AG04450 (cell line): ENCODE data around the gene TAOK2. TPM values are rescaled to one million over a fixed set of nuclear protein-coding genes. Genes with fewer than 3 reads are reported as not detected.

Experiments
- CTCF ChIA-PET: fragments of 300-600, 350-600 bp; formaldehyde crosslinking; extraction: SDS; loops from one replicate; lab custom pipeline; 2022; ENCODE audit warnings: antibody characterized with exemption, inconsistent platforms; lab: Charles Lee
- POLR2A ChIA-PET: fragments of 350-600 bp; formaldehyde crosslinking; extraction: SDS; loops from one replicate; lab custom pipeline; 2021; ENCODE audit warnings: antibody characterized with exemption, inconsistent platforms; lab: Yijun Ruan, JAX
- DNase-seq: peaks from one replicate; pipeline ENCODE4 v3.0.0-alpha.2; 2011; ENCODE audit warnings: low read depth, low spot score
- H3K27ac ChIP-seq: one replicate; pipeline ENCODE4 v1.5.1; 2012; ENCODE audit warnings: low read depth, low read length, control low read depth
- H3K27me3 ChIP-seq: one replicate; pipeline ENCODE4 v1.6.0; 2012; ENCODE audit warnings: low read length; ENCODE audit not compliant: control insufficient read depth, insufficient read depth
- H3K4me3 ChIP-seq: 2 replicates; pipeline ENCODE4 v1.5.1; 2011; ENCODE audit warnings: mild to moderate bottlenecking, low read depth, low read length, control low read depth
- H3K9me3 ChIP-seq: 2 replicates; pipeline ENCODE4 v1.5.1; 2012; ENCODE audit warnings: low read length; ENCODE audit not compliant: control insufficient read depth, insufficient read depth
- CTCF ChIP-seq: IDR thresholded peaks from 2 replicates; pipeline ENCODE4 v1.5.1; 2011; ENCODE audit warnings: low read depth, low read length, control low read depth, inconsistent platforms
- polyA plus RNA-seq: library from polyadenylated mRNA; depleted of rRNA; stranded (reverse); fragments of >200 nt; gene quantifications from 2 replicates; pipeline ENCODE4 v1.2.3, GENCODE V29; 2011

TAOK2 gene
- polyA plus RNA-seq, 1 experiment = 16.9 TPM

GRCh38 chr16:29974291-29975133 lies 844 bp downstream of the TAOK2 start:
- ChIA-PET POLR2A (interaction anchor here (0.6 to 1.5 kb wide), 3 partner anchors 31 to 298 kb away, joined by 5 to 7 read pairs (median 5); no protein-coding TSS in a partner anchor), CTCF (interaction anchor here (2.4 kb wide), 1 partner anchor 126 kb away, joined by 12 read pairs; no protein-coding TSS in a partner anchor)
- no peaks in the 10 kb centered on the region; the same call in 1 of the 2 replicates for H3K9me3 ChIP-seq
- no peak for DNase-seq
- no peak for TF ChIP-seq CTCF
- peak overlapping the region; percentile 92 for H3K4me3 ChIP-seq
- H3K27me3 ChIP-seq = no peaks in the 10 kb centered on the region
- peak overlapping the region; percentile 31 for H3K27ac ChIP-seq

GRCh38 chr16:29975134-29975538 lies 1.5 kb downstream of the TAOK2 start:
- TF ChIP-seq CTCF = no peak
- ChIA-PET POLR2A (interaction anchor here (0.6 to 1.2 kb wide), 2 partner anchors 49 to 298 kb away, joined by 4 to 5 read pairs; partner anchors contain the start of gene KCTD13), CTCF (interaction anchor here (1.7 kb wide), 1 partner anchor 57 kb away, joined by 4 read pairs; no protein-coding TSS in a partner anchor)
- H3K9me3 ChIP-seq = no peaks in the 10 kb centered on the region; the same call in 1 of the 2 replicates
- H3K27ac ChIP-seq = no peak overlapping the region
- H3K27me3 ChIP-seq = no peaks in the 10 kb centered on the region
- no peak for DNase-seq
- peak overlapping the region; percentile 92 for H3K4me3 ChIP-seq

GRCh38 chr16:29975811-29976511 lies 2.3 kb downstream of the TAOK2 start:
- no peak for DNase-seq
- POLR2A ChIA-PET = interaction anchor here (1.2 kb wide), 1 partner anchor 50 kb away, joined by 4 read pairs; the partner anchor contains the start of gene KCTD13
- Histone ChIP-seq H3K27ac (no peak overlapping the region), H3K27me3 (no peaks in the 10 kb centered on the region), H3K4me3 (peak overlapping the region; percentile 92), H3K9me3 (no peaks in the 10 kb centered on the region; the same call in 1 of the 2 replicates)
- TF ChIP-seq CTCF = no peak
- CTCF ChIA-PET = interaction anchor here (1.7 kb wide), 1 partner anchor 56 kb away, joined by 4 read pairs; no protein-coding TSS in a partner anchor

DNA sequence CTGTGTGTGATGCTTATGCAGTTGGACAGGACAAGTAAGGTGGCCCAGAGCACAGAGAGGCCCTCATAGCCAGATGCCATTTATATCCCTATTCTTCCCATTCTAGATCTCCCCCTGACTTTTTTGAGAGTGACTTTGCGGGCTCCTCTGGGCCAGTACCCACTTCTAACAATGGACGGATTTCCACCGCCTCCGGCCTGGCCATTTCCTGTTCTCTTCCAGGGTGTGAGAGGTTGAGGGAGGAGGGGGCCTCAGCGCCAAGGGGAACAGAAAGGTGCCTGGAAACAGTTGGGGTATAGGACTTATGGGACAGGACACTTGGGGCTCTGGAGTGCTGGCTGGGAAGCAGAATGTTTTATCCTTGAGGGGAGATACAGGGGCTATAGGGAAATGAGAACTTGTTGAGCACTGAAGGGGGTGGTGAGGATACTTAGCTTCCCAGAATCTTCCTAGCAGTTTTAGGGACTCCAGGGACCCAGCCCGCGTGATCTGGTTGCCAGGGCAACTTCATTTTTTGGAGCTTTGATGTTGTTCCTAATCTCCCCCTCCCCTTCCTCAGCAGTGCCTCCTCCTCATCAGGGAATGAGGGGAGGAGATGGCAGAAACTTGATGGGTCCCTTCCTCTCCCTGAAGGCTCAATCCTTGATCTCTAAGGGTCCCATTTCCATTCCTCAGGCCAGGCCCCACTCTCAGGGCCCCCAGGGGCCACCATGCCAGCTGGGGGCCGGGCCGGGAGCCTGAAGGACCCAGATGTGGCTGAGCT lies 3.6 kb downstream of the TAOK2 start:
- H3K9me3 ChIP-seq = no peaks in the 10 kb centered on the region; the same call in 1 of the 2 replicates
- DNase-seq = no peak
- POLR2A ChIA-PET = no interaction called here
- H3K27ac ChIP-seq = no peak overlapping the region
- no peak for TF ChIP-seq CTCF
- no peak overlapping the region for H3K4me3 ChIP-seq
- H3K27me3 ChIP-seq = no peaks in the 10 kb centered on the region
- CTCF ChIA-PET = no interaction called here
